ENCODE results near the gene DNAJC4. TPM values are rescaled to one million over a fixed set of nuclear protein-coding genes. Genes with fewer than 3 reads are reported as not detected.

Gene DNAJC4
- polyA plus RNA-seq, 3 donors from 2014 or later, result 25.2 to 32.6 (median 26.7) TPM

GRCh38 chr11:64265176-64266160, 35.1 kb downstream of the DNAJC4 start:
- peaks cover 10 to 19% (median 10%) of the 10 kb centered on the region in 3 donors for H3K27me3 Mint-ChIP-seq (ENCODE audit: low read depth in 3 of 3)
- peaks cover 0 to 3% (median 0%) of the 10 kb centered on the region in 3 donors for H3K36me3 Mint-ChIP-seq

GRCh38 chr11:64266339-64266738, 36.0 kb downstream of the DNAJC4 start:
- no peak for DNase-seq
- Mint-ChIP-seq H3K4me1 (peaks cover 26 to 29% of the 10 kb centered on the region in 2 donors), H3K27ac (peak overlapping the region in 2 of 6 donors; percentile 13 to 73), H3K27me3 (ENCODE audit: low read depth in 3 of 3) (peaks cover 17 to 28% (median 19%) of the 10 kb centered on the region in 3 donors), H3K9me3 (no peaks in the 10 kb centered on the region), H3K36me3 (peaks cover 0 to 3% (median 0%) of the 10 kb centered on the region in 3 donors), H3K4me3 (peak overlapping the region in 1 of 5 donors; percentile 12)

More at GRCh38 chr11:64265176-64266160, 35.1 kb downstream of the DNAJC4 start:
- H3K27ac Mint-ChIP-seq, result no peak overlapping the region
- DNase-seq, result no peak
- H3K4me1 Mint-ChIP-seq, result peaks cover 23 to 25% of the 10 kb centered on the region in 2 donors
- H3K4me3 Mint-ChIP-seq, result no peak overlapping the region
- H3K9me3 Mint-ChIP-seq, result no peaks in the 10 kb centered on the region

GRCh38 chr11:64267207-64267945, 37.0 kb downstream of the DNAJC4 start:
- DNase-seq, result no peak
- Mint-ChIP-seq H3K36me3 (peaks cover 0 to 3% (median 0%) of the 10 kb centered on the region in 3 donors), H3K27ac (peak overlapping the region; percentile 91 to 100 (median 98)), H3K4me1 (peaks cover 33 to 35% of the 10 kb centered on the region in 2 donors), H3K4me3 (peak overlapping the region; percentile 29 to 96 (median 91)), H3K27me3 (ENCODE audit: low read depth in 3 of 3) (peaks cover 18 to 32% (median 20%) of the 10 kb centered on the region in 3 donors), H3K9me3 (no peaks in the 10 kb centered on the region)

- H3K4me1 Mint-ChIP-seq, result peaks cover 33 to 35% of the 10 kb centered on the region in 2 donors
Measured at GRCh38 chr11:64268025-64268892, 37.9 kb downstream of the DNAJC4 start.

GRCh38 chr11:64268893-64269539, 38.7 kb downstream of the DNAJC4 start:
- peaks cover 18 to 32% (median 22%) of the 10 kb centered on the region in 3 donors for H3K27me3 Mint-ChIP-seq (ENCODE audit: low read depth in 3 of 3)
- peaks cover 33 to 35% of the 10 kb centered on the region in 2 donors for H3K4me1 Mint-ChIP-seq
- DNase-seq, result peak in 2 of 3 donors; percentile 47 to 54
- H3K27ac Mint-ChIP-seq, result peak overlapping the region; percentile 91 to 100 (median 98)
- H3K9me3 Mint-ChIP-seq, result no peaks in the 10 kb centered on the region
- H3K36me3 Mint-ChIP-seq, result no peaks in the 10 kb centered on the region
- H3K4me3 Mint-ChIP-seq, result peak overlapping the region; percentile 91 to 99 (median 93)

More at GRCh38 chr11:64268025-64268892, 37.9 kb downstream of the DNAJC4 start:
- H3K27me3 Mint-ChIP-seq (ENCODE audit: low read depth in 3 of 3), result peaks cover 18 to 32% (median 20%) of the 10 kb centered on the region in 3 donors
- peak overlapping the region; percentile 91 to 99 (median 93) for H3K4me3 Mint-ChIP-seq
- no peaks in the 10 kb centered on the region for H3K9me3 Mint-ChIP-seq
- peak overlapping the region; percentile 91 to 100 (median 98) for H3K27ac Mint-ChIP-seq
- DNase-seq, result peak in 2 of 3 donors; percentile 30 to 37
- no peaks in the 10 kb centered on the region for H3K36me3 Mint-ChIP-seq

- Mint-ChIP-seq H3K27ac (peak overlapping the region; percentile 91 to 100 (median 99)), H3K27me3 (ENCODE audit: low read depth in 3 of 3) (peaks cover 18 to 32% (median 22%) of the 10 kb centered on the region in 3 donors), H3K4me3 (peak overlapping the region; percentile 91 to 99 (median 93)), H3K9me3 (no peaks in the 10 kb centered on the region), H3K36me3 (no peaks in the 10 kb centered on the region), H3K4me1 (peaks cover 33 to 35% of the 10 kb centered on the region in 2 donors)
- peak; percentile 96 to 97 (median 97) for DNase-seq
Measured at GRCh38 chr11:64269540-64270220, 39.3 kb downstream of the DNAJC4 start.

GRCh38 chr11:64275031-64275800, 44.9 kb downstream of the DNAJC4 start:
- Mint-ChIP-seq H3K36me3 (peaks cover 0 to 5% (median 0%) of the 10 kb centered on the region in 3 donors), H3K9me3 (no peaks in the 10 kb centered on the region), H3K27ac (no peak overlapping the region), H3K27me3 (ENCODE audit: low read depth in 3 of 3) (peaks cover 13 to 15% (median 15%) of the 10 kb centered on the region in 3 donors), H3K4me1 (peaks cover 13% of the 10 kb centered on the region in 2 donors), H3K4me3 (no peak overlapping the region)
- no peak for DNase-seq

GRCh38 chr11:64275841-64276240, 45.5 kb downstream of the DNAJC4 start:
- Mint-ChIP-seq H3K36me3 (peaks cover 0 to 5% (median 0%) of the 10 kb centered on the region in 3 donors), H3K27me3 (ENCODE audit: low read depth in 3 of 3) (peaks cover 7 to 10% (median 8%) of the 10 kb centered on the region in 3 donors), H3K9me3 (no peaks in the 10 kb centered on the region), H3K4me1 (peaks cover 7 to 9% of the 10 kb centered on the region in 2 donors), H3K4me3 (no peak overlapping the region), H3K27ac (no peak overlapping the region)
- DNase-seq, result no peak

- Mint-ChIP-seq H3K36me3 (peaks cover 0 to 8% (median 5%) of the 10 kb centered on the region in 3 donors), H3K9me3 (no peaks in the 10 kb centered on the region), H3K27me3 (ENCODE audit: low read depth in 3 of 3) (peaks cover 1 to 2% (median 2%) of the 10 kb centered on the region in 3 donors), H3K27ac (no peak overlapping the region), H3K4me3 (no peak overlapping the region), H3K4me1 (peaks cover 3 to 6% of the 10 kb centered on the region in 2 donors)
- DNase-seq, result no peak
Measured at GRCh38 chr11:64276653-64277431, 46.5 kb downstream of the DNAJC4 start.

GRCh38 chr11:64278576-64279190, 48.3 kb downstream of the DNAJC4 start:
- H3K4me1 Mint-ChIP-seq, result peaks cover 0 to 4% of the 10 kb centered on the region in 2 donors
- no peak for DNase-seq
- H3K9me3 Mint-ChIP-seq, result no peaks in the 10 kb centered on the region
- peak overlapping the region in 2 of 6 donors; percentile 19 to 55 for H3K27ac Mint-ChIP-seq
- H3K27me3 Mint-ChIP-seq (ENCODE audit: low read depth in 3 of 3), result peaks cover 0 to 2% (median 1%) of the 10 kb centered on the region in 3 donors
- no peak overlapping the region for H3K4me3 Mint-ChIP-seq
- H3K36me3 Mint-ChIP-seq, result peaks cover 0 to 8% (median 5%) of the 10 kb centered on the region in 3 donors

All from immature natural killer cell (primary cell).